ENCODE results near the gene PALD1. TPM values are rescaled to one million over a fixed set of nuclear protein-coding genes. Genes with fewer than 3 reads are reported as not detected.
A peak's percentile ranks its signal among the peaks of the same experiment; 100 is the strongest.

Gene PALD1
- total and polyA plus RNA-seq, 2 of the 13 experiments (the other 11 are each of a cell fraction or from before 2014, with no cell fraction given): 0.07 to 0.09 TPM

DNA sequence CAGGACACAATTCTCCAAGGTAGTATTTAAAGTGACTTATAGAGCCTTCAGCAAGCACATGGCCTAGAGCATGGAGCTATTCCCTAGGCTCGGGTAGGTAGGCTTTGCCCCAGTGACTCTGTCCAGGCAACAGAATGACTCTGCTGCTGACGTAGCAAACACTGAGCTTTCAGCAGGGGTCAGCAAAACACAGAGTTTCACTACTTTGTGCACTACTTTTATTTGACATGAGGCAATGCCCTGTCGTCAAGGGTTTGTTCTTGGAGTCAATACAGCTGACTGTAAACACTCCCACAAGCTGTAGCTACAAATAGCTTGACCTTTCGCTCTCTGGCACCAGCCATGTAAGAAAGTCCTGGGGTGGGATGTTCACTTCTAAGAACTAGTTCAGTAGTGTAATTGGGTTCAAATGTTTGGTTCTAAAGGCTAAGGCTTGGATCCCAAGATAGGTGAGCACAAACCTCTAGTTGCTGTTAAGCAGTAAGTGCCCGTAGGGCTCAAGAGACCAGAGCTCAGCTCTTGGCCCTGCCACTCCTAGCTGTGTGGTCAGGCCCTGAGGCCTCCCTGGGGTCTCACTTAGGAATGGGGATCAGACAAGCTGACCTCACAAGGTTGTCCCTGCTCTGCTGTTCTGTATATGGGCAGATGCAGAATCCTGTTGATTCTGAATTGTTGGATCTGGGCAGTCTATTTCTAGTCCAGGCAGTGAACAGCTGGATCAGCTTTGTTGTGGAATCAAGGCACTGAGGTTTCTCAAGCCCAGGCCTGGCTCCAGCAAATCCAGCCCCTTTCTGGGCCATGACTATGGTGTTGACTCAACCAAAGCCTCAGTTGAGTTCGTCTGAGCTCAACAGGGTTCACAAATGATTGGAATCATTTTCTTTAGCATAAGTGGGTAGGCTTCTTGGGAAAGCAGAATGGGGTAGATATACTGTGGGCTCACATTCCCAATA lies 47.8 kb upstream of the PALD1 start (continued):
- TF ChIP-seq, protein P1, sequence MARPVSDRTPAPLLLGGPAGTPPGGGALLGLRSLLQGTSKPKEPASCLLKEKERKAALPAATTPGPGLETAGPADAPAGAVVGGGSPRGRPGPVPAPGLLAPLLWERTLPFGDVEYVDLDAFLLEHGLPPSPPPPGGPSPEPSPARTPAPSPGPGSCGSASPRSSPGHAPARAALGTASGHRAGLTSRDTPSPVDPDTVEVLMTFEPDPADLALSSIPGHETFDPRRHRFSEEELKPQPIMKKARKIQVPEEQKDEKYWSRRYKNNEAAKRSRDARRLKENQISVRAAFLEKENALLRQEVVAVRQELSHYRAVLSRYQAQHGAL (CRISPR knock-in tag; IDR thresholded peaks at IDR 0.05; ENCODE audit: not compliant biosample characterization): no peak
- TF ChIP-seq SAFB2 (CRISPR knock-in tag; IDR thresholded peaks at IDR 0.05; ENCODE audit: borderline replicate concordance, low read depth) (no peak), ZFAT (CRISPR knock-in tag; conservative IDR thresholded peaks at IDR 0.05) (no peak), POLR2G (IDR thresholded peaks at IDR 0.05; ENCODE audit: low read depth, low read length) (no peak), YEATS4 (CRISPR knock-in tag; IDR thresholded peaks at IDR 0.05; ENCODE audit: borderline replicate concordance) (no peak), MEF2D (CRISPR knock-in tag; IDR thresholded peaks at IDR 0.05) (peak; percentile 92; the same call in 1 of the 2 replicates), ZNF12 (CRISPR knock-in tag; IDR thresholded peaks at IDR 0.05) (no peak), KDM5B (CRISPR knock-in tag; IDR thresholded peaks at IDR 0.05; ENCODE audit: borderline replicate concordance) (no peak), TCF12 (IDR thresholded peaks at IDR 0.05) (no peak), TCF12 (CRISPR knock-in tag; IDR thresholded peaks at IDR 0.05) (no peak), ZSCAN25 (CRISPR knock-in tag; IDR thresholded peaks at IDR 0.05) (no peak), RFX5 (IDR thresholded peaks at IDR 0.05; ENCODE audit: low read depth, low read length) (0 out of 2 replicates have a peak, but pooled peaks have one; percentile 48), ZNF556 (CRISPR knock-in tag; IDR thresholded peaks at IDR 0.05; ENCODE audit: borderline replicate concordance) (no peak), KLF6 (CRISPR knock-in tag; IDR thresholded peaks at IDR 0.05) (no peak), SMC3 (IDR thresholded peaks at IDR 0.05; ENCODE audit: low read length) (peak; percentile 38; the same call in 1 of the 2 replicates), RARA (CRISPR knock-in tag; IDR thresholded peaks at IDR 0.05) (peak; percentile 82), NRL (CRISPR knock-in tag; IDR thresholded peaks at IDR 0.05; ENCODE audit: borderline replicate concordance) (no peak), PHF5A (CRISPR knock-in tag; IDR thresholded peaks at IDR 0.05; ENCODE audit: low read depth, unreplicated experiment) (no peak), EP300 (IDR thresholded peaks at IDR 0.05; ENCODE audit: low read depth in 2 of 2, low read length in 2 of 2) (no peak), EP300 (CRISPR knock-in tag; IDR thresholded peaks at IDR 0.05; ENCODE audit: borderline replicate concordance) (no peak), ZNF879 (CRISPR knock-in tag; IDR thresholded peaks at IDR 0.05) (no peak), ZNF678 (CRISPR knock-in tag; IDR thresholded peaks at IDR 0.05) (no peak)
- TF ChIP-seq, protein P2, sequence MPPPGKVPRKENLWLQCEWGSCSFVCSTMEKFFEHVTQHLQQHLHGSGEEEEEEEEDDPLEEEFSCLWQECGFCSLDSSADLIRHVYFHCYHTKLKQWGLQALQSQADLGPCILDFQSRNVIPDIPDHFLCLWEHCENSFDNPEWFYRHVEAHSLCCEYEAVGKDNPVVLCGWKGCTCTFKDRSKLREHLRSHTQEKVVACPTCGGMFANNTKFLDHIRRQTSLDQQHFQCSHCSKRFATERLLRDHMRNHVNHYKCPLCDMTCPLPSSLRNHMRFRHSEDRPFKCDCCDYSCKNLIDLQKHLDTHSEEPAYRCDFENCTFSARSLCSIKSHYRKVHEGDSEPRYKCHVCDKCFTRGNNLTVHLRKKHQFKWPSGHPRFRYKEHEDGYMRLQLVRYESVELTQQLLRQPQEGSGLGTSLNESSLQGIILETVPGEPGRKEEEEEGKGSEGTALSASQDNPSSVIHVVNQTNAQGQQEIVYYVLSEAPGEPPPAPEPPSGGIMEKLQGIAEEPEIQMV (CRISPR knock-in tag; IDR thresholded peaks at IDR 0.05; ENCODE audit: low read depth): no peak
- TF ChIP-seq, protein P3, sequence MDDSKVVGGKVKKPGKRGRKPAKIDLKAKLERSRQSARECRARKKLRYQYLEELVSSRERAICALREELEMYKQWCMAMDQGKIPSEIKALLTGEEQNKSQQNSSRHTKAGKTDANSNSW (CRISPR knock-in tag; IDR thresholded peaks at IDR 0.05; ENCODE audit: borderline replicate concordance): no peak
- TF ChIP-seq, protein P4, sequence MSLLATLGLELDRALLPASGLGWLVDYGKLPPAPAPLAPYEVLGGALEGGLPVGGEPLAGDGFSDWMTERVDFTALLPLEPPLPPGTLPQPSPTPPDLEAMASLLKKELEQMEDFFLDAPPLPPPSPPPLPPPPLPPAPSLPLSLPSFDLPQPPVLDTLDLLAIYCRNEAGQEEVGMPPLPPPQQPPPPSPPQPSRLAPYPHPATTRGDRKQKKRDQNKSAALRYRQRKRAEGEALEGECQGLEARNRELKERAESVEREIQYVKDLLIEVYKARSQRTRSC (CRISPR knock-in tag; IDR thresholded peaks at IDR 0.05; ENCODE audit: low read depth): no peak

All from HepG2 (cell line).